Stimulated activated CD8-positive, alpha-beta memory T cell treated with anti-CD3 and anti-CD28 coated beads, Interleukin-4, amount 100 ng/mL, for 48 hours (primary cell): ENCODE data around the gene ATRIP.

Experiments
- DNase-seq: peaks from one replicate; pipeline ENCODE4 v3.0.0-alpha.2; 2020

Gene ATRIP

DNA sequence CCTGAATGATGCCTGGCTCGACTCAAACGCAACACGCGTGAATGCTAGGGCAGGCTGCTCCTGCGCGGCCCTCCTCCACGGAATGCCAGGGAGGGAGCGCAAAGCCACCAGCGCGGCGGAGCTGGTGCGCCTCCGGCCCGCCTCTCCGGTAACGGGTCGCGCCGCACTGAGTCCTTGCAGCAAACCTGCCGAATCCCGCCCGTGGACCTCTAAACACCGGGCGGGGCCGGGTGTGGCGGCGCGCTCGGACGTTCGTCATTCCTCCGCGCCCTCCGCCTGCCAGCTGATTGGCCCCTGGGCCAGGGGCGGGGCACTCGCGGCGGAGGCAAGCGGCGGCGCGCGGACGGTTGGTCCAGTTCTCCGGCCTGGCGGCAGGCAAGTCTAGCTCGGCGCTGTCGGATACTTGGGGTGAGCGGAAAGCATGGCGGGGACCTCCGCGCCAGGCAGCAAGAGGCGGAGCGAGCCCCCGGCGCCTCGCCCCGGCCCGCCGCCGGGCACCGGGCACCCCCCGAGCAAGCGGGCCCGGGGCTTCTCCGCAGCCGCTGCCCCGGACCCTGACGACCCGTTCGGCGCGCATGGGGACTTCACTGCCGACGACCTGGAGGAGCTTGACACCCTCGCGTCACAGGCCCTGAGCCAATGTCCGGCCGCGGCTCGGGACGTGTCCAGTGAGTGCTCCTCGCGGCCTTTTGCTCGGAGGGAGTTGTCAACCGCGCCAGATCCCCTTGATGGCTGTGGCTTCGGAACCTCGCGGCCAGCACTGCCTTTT lies at the start of gene ATRIP:
ATRIP (plus strand) TSS at position 313 of the 769 bp plus-strand sequence; CDS start at position 422, 109 bp downstream.
- DNase-seq: peak; percentile 91

DNA sequence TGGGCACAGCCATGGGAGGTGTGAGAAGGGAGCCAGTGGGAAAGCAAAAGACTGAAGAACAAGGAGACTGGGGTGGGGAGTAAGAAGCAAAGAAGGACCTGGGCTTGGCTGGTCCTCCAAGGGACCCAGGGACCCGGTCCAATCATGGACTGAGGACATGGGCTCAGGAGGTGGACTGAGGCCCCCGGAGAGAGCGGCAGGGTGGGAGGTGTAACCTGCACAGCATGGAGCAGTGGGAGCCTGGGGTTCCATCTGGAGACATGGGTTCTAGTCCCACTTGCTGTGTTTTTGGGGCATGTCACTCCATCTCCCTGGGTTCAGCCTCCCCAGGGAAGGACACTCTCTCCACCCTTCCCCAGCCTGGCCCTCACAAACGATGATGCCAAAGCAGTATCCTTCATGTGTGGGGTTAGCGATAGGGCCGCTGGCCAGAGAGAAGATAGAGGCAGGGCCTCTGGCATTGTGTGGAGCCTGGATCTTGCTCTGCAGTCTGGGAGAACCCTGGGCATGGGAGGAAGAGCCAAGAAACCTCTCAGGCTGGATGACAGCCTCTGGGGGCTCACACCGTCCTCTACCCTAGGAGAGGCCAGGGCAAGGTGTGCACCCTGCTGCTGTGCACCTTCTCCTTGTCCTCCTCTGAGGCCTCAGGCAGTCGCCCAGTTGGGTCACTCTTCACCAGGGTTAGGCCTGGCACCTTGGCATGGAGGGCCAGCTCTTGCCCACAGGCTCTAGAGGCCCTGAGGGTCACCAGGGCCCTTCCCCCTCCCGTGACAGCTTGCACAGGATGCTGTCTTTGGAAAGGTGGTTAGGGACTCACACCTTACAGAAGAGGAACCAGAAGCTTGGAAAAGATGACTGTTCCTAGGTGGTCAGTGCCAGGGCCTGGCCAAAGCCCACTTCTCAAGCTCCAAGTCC lies 48.5 kb upstream of the ATRIP start:
- no peak for DNase-seq

DNA sequence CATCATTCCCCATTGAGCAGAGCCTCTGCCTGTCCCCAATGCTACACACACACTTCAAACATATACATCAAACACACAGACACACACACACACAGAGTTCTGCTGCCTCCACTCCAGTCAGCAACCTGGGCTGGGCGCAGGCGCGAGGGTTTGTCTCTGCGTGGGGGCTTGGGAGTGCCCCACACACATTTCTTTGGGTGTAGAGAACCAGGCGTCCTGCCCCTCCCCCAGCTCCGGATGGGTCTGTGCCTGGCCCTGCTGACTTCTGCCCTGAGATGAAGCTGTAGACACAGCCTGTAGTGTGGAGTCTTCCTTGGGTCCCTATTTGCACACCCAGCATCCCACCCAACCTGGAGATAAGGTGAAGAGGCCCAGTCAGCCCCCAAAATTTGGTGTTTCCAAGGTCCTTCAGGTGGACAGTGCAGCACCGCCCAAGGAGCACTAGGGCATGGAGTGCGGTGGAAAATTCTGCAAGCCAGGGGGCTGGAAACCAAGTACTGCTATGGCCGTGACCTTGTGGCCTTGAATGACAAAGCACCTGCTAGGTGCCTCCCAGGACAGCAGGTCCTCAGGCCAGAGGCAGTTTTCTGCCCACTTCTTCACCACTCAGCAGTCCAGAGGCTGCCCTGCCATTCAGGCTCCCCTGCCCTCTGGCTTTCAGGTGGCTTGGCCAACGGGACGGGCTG lies 47.7 kb upstream of the ATRIP start:
- DNase-seq: no peak

DNA sequence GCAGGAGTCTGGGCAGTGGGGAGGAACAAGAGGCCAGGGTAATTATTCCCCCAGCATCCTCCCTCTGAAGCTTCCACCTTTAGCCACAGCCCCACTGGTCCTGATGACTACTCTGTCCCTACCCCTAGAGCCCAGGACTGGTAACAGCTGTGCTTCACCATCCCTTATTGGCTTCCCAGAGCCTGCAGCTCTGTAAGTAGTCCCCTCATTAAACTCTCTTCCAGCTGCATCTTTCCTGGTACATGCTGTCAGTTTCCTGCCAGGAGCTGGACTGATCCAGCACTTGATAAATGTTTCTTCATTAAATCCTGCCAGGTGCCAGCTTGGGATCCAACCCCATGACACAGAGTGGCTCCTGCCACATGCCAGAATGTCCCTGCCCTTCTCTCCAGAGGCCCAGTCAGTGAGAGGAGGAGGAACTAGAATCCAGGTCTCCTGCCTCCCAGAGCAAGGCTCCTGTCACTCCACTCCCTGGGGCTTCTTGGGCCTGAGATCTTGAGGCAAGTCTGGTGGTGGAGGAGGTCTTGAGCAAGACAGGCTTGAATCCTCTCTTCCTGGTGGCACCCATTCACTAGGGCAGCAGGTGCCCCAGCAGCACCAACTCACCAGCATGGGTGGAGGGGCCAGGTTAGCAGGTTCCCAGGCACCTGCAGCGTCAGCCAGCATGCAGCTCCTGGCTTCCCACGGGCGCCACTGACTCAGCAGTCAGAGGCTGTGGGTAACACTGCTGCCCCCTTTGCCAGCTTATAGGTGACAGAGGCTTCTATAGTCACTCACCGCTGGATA lies 47.0 kb upstream of the ATRIP start:
- DNase-seq: no peak

GRCh38 chr3:48400824-48401433 lies 45.6 kb upstream of the ATRIP start:
- DNase-seq: peak; percentile 66

DNA sequence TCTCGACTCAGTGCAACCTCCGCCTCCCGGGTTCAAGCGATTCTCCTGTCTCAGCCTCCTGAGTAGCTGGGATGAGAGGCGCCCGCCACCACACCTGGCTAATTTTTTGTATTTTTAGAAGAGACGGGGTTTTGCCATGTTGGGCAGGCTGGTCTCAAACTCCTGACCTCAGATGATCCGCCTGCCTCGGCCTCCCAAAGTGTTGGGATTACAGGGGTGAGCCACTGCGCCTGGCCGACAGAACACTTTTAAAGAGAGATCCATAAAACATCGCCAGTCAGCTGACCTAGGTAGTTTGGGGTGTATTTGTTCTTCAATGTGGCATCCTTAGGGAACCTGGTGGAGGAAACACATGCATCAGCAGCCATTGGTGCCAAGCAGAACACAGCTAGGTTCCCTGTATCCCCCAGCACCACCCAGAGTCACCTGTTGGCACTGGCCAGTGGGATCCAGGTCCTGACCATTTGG lies 45.1 kb upstream of the ATRIP start:
- DNase-seq: peak; percentile 23

GRCh38 chr3:48402281-48402732 lies 44.2 kb upstream of the ATRIP start:
- peak; percentile 19 for DNase-seq

DNA sequence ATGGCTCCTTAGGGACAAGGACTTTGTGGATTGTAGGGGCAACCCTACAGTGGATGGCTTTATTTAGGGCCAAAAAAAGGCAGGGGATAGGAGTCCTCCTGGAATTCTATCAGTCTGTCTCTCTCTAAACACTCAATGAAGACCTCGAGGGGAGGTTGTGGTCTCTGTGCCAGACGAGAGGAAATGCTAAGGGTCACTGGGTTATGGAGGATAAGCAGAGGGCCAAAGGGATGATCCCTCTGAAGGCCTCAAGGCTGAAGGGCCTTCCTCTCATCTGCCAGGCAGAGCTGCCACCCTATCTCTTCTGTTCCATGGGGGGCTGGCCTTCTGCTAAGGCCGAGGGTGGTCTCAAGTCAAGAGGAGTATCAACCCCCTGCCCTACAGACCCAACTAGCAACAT lies 43.6 kb upstream of the ATRIP start:
- peak; percentile 10 for DNase-seq

GRCh38 chr3:48403533-48404439 lies 42.8 kb upstream of the ATRIP start:
- peak; percentile 18 for DNase-seq

GRCh38 chr3:48404440-48405342 lies 41.8 kb upstream of the ATRIP start:
- DNase-seq: peak; percentile 8

DNA sequence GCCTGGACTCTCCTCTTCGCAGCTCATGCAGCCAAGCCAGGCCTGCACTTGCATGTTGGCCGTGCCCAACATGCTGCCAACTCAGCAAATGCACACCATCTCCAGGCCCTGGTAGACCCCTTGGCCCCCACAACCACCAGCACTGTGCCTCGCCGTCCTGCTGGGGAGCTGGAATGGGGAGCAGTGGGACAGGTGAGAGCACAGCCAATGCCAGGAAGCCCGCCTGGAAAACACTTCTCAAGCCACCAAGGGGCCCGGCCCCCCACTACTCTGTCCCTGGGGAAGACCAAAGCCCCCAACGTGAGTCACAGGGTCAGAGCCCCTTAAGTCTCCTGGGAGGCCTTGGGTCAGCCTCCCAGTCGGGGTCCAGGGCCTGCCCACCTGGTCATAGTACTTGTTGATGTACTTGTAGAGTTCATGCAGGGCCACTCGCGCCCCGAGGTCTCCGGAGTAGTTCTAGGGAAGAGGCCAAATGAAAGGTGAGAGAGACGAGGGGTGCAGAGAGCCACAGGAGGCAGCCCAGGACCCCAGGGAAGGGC lies 41.1 kb upstream of the ATRIP start:
- DNase-seq: peak; percentile 14

GRCh38 chr3:48405971-48406370 lies 40.6 kb upstream of the ATRIP start:
- peak; percentile 19 for DNase-seq

- peak; percentile 13 for DNase-seq
Observed at GRCh38 chr3:48406443-48407431, 39.8 kb upstream of the ATRIP start.

DNA sequence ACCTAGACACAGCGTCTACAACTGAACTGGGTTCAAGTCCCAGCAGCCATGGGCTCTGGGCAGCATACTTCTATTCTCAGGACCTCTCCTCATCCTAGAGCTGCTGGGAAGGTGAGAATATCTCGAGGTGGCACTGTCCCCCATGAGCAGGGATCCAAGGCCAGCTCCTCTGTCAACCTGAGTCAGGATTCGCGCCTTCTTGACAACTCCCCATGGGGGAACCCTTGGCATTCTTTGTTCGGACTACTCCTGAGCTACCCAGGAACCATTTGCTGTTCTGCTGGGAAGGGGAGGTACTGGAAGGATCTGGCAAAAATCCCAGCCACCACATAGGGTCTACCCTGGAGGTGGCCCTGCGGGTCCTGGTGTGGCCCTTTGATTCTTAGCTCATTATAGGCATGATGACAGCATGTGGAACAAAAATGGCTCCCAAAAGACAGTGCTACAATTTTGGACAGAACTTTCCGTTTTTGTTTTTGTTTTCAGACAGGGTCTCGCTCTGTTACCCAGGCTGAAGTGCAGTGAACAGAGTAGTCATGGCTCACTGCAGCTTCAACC lies 38.9 kb upstream of the ATRIP start:
- DNase-seq: no peak

DNA sequence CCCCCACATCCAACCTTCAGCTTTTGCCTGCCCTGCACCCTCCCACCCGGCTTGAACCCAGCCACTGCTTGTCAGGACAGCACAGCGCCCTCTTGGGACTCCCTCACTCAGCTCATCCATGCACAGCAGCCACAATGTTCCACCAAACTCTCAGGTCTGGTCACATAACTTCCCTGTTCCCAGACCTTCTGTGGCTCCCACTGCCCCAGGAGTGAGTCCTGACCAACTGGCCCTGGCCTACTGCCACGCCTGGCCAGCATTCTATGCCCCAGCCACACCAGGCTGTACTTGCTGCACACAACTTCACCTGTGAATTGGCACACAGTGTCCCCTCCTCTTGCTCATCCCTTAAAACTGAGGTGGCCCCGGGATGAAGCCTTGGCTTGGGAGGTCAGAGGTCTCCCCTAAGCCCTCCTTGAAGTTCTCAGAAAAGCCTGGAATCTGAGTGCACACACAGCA lies 37.7 kb upstream of the ATRIP start:
- DNase-seq: no peak

DNA sequence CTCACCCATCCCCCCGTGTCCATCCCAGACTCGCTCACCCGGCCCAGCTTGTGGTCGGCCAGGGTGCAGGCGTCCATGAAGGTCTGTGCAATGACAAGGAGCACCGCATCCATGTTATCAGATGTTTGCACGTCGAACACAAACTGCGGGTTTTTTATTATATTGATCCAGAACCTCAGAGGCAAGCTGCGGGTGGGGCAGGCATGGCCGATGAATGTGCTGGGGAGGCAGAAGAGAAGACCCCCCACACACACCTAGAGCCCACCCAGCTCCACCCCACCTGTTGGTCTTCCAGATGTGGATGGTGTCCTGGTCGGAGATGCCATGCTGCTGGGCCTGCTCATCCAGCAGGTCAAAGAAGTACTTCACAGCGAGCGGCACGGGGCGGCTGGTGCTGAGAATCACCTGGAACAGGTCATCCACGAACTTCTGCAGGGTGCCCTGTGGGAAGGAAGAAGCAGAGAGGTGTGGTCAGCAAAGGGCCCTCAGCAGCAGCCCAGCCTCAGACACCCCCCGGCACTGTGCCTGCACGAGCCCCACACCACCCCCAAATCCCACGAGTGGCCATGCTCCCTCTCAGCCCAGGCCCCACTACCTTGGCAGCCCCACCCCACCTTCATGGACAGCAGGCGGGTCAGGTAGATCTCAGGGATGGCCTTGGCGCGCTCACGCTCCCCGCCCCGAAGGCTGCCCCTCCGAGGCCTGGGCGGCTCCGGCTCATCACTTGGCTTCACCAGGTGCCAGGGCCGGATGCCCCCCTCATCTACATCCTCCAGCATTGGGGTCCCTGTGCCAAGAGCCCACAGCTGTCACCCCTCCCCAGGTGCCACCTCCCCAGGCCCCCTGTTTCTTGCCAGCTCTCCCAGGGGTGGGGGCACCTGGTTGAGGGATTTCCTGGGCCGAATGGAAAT lies 37.0 kb upstream of the ATRIP start:
- DNase-seq: no peak
